GM18868 (cell line): ENCODE data around the gene DEFB131A.
"Not testable (repeated sequence)": the region's sequence is repeated elsewhere in the genome, so short reads cannot be mapped to it uniquely, and the experiment has no call there.

Source experiments
- ATAC-seq: cut with Tn5 transposase; IDR thresholded peaks from one replicate; pipeline ENCODE4 v1.9.1; 2021; ENCODE audit warnings: mild to moderate bottlenecking, moderate library complexity; ENCODE audit not compliant: unreplicated experiment

Gene DEFB131A

DNA sequence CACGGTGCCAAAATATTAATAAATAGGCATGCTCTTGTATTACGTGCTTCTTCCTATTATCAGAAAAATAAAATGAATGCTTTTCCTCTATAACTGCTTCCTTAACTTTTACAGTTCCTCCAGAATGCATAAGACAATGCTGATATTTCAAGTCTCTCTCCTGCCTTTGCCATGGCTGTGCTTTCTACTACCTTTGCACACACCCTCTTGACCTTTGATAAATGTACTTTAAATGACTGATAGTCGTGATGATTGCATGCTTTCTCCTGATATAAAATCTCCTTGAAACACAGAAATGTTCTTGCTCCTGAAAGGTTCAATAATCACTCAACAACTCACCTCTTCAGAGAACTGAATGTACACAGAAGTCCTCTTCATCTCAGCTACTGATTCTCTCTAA lies at the start of gene DEFB131A:
Gene DEFB131A, plus strand, starts transcription at position 301 of the 400 bp plus-strand sequence. CDS start 120 bp downstream, outside the sequence.
- ATAC-seq, result not testable (repeated sequence)

DNA sequence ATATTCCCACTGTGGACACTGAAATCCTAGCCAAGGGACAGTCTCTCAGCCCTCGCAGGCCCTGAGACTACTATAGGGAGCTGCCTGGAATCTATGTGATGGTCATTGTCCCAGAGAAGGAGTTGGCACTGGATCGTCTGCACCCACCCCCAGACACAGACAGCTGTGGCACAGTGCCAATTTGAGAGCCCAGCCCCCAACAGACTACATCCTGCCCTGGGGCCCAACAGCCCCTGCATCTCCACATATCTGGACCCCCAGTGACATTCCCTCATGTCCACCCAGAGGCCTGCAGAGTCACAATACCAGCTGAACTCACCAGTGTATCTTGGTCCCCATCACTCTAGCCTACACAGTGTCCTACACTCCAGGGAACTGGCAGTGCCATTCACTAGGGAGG lies 38.4 kb upstream of the DEFB131A start:
- not testable (repeated sequence) for ATAC-seq

DNA sequence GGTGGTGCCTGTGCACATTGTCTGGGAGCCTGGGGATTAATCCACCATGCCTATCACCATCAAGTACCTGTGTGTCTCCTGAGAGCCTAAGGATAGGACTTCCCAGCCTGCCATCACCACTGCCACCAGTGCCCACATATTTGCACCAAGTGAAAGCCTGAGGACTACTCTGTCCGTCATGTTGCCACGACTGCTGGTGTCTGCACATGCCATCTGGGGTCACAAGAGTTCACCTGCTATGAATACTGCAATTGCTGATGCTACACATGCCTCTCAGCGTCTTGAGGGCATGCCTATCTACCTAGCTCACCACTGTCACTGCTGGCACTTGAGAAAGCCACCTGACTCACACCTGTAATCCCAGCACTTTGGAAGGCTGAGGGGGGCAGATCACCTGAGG lies 37.7 kb upstream of the DEFB131A start:
- ATAC-seq, result not testable (repeated sequence)

DNA sequence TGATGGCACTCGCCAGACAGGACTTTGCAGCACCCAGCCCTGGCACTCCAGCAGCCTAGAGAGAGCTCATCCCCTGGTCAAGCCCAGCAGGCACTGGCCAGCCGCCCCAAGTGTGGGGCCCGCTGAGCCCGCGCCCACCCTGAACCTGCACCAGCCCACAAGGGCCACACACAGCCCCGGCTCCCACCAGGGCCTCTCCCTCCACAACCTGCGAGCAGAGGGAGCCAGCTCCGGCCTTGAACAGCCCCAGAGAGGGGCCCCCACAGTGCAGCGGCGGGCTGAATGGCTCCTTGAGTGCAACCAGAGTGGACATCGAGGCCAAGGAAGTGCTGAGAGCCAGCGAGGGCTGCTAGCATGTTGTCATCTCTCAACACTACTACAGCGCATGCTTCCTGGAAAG lies 34.4 kb upstream of the DEFB131A start:
- no peak for ATAC-seq

DNA sequence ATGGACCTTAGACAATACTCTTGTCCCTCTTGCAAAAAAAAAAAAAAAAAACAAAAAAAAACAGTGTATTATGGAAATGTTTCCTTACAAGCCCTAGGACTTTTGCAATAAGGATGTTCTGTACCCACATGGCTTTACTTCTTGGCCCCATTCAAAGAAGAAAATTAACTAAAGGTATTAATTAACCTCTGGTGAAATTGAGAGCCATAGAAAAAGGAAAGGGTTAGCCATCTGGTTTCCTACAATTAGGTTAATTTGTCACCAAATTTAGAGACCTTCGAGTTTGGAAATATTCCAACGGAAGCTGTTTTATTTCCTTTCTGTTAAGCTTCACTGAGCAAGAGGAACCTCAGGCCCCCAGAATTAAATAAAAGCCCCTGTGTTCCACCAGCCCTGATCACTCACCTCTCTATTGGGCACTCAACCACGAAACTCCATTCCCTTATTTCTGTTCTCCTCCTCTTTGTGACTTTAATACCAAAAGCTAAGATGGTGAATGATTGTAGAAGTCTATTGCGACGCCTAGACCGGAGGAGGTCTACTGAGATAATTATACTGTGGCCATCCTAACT lies 22.2 kb upstream of the DEFB131A start:
- not testable (repeated sequence) for ATAC-seq

- not testable (repeated sequence) for ATAC-seq
These were observed 18.3 kb upstream of the DEFB131A start for GRCh38 chr4:9425916-9426315.

DNA sequence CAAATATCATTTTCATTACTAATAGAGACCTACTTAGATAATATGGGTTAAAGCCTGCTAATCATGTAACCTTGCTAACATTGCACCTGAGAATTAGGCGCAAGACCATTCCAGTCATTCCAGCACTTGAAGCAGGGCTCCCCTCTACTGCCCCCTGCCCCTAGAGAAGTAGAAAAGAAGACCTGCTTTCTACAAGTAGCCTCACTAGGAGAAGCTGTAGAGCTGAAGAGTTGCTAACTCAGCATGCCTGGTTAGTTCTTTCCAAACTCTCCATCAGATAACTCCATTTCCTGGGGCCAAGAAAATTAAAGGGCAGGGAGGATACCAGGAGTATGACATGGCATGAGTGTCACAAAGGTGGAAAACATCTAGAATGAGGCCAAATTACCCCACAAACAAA lies 14.2 kb upstream of the DEFB131A start:
- not testable (repeated sequence) for ATAC-seq

DNA sequence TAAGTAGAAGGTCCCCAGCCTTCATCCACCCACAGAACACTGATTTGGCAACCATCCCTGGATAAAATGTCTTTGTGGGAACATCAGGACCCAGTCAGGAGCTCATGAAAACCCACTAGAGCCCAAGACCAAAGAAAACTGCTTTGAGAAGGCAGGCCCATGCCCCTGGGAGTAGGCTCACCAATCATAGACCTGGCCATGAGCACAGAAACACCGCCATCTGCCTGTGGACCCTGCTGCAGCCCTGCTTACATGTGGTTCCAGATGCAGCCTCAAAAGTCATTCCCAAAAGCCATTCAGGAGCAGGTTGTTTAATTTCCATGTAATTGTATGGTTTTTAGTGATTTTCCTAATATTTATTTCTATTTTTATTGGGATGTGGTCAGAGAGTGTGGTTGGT lies 10.9 kb upstream of the DEFB131A start:
- not testable (repeated sequence) for ATAC-seq

DNA sequence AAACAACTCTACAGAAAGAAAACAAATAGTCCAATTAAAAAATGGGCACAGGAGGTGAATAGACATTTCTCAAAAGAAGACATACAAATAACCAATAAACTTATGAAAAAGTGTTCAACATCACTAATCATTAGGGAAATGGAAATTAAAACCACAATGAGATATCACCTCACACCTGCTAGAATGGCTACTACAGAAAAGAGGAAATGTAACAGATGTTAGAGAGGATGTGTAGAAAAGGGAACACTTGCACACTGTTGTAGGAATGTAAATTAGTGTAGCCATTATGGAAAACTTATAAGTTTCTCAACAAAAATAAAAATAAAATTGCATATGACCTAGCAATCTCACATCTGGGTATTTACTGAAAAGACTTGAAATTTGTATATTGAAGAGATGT lies 7.5 kb upstream of the DEFB131A start:
- ATAC-seq, result not testable (repeated sequence)

DNA sequence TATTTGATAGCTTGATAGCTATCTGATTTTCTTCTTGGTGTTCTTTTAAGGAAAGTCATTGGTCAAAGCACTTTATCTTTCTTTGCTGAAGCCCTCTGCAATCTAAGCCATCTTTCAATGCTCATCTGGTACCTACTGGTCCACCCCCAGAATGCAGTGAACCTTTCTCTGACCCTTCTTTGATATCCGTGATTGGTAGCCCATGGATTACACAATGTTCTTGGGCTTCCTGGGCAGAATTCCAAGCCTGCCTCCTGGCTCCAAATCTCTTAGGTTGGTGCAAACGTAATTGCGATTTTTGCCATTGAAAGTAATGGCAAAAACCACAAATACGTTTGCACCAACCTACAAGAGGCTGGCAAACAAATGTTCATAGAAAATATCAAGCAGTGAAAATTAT lies 1.9 kb upstream of the DEFB131A start:
- not testable (repeated sequence) for ATAC-seq

DNA sequence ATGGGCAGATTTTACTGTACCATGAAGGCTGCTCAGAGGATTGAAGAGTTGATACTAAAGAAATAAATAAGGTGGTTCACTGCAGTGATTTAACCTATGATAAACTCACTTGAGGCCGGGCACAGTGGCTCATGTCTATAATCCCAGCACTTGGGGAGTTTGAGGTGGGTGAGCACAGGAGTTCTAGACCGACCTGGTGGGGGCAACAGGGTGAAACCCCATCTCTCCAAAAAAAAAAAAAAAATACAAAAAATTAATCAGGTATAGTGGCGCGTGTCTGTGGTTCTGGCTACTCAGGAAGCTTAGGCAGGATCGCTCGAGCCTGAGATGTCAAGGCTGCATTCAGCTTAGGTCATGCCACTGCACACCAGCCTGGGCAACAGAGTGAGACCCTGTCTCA lies 467 bp downstream of the DEFB131A start:
- ATAC-seq, result not testable (repeated sequence)

GRCh38 chr4:9452251-9452650 lies 8.0 kb downstream of the DEFB131A start:
- not testable (repeated sequence) for ATAC-seq

GRCh38 chr4:9454284-9454683 lies 10.1 kb downstream of the DEFB131A start:
- not testable (repeated sequence) for ATAC-seq

- ATAC-seq, result not testable (repeated sequence)
These were observed 10.8 kb downstream of the DEFB131A start for GRCh38 chr4:9455046-9455445.

GRCh38 chr4:9479466-9479865 lies 35.3 kb downstream of the DEFB131A start:
- not testable (repeated sequence) for ATAC-seq

- ATAC-seq, result not testable (repeated sequence)
These were observed 35.9 kb downstream of the DEFB131A start for GRCh38 chr4:9480066-9480465.

DNA sequence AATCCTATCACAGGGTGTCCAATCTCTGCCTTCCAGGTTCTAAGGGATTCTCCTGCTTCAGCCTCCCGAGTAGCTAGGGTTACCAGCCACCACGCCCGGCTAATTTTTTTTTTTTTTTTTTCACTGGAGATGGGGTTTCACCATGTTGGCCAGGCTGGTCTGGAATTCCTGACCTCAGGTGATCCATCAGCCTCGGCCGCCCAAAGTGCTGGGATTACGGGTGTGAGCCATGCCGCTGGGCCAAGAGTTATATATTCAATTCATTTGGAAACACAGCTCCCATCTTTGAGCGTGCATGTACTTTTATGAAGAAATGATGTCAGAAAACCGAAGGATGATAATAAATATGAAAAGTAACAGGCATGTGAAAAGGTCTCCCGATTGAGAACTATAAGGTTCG lies 38.7 kb downstream of the DEFB131A start:
- ATAC-seq, result not testable (repeated sequence)

DNA sequence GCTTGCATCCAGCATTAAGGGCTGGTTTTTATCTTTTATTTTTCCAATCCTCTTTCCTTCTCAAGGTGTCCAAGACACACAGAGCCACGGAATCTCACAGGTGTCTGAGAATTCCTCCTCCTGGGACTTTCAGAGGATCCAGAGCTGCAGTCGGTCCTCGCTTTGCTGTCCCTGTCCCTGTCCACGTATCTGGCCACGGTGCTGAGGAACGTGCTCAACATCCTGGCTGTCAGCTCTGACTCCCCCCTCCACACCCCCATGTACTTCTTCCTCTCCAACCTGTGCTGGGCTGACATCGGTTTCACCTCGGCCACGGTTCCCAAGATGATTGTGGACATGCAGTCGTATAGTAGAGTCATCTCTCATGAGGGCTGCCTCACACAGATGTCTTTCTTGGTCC lies 39.5 kb downstream of the DEFB131A start:
- not testable (repeated sequence) for ATAC-seq

DNA sequence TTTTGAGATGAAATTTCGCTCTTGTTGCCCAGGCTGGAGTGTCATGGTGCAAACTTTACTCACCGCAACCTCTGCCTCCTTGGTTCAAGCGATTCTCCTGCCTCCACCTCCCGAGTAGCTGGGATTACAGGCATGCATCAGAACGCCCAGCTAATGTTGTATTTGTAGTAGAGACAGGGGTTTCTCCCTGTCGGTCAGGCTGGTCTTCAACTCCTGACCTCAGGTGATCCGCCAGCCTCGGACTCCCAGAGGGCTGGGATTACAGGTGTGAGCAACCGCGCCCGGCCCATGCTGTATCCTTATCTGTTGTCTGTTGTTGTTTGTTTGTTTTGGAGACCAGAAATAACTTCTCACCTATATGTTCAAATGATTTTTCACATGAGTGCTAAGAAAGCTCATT lies 42.7 kb downstream of the DEFB131A start:
- not testable (repeated sequence) for ATAC-seq

GRCh38 chr4:9488796-9489195 lies 44.6 kb downstream of the DEFB131A start:
- ATAC-seq, result not testable (repeated sequence)

DNA sequence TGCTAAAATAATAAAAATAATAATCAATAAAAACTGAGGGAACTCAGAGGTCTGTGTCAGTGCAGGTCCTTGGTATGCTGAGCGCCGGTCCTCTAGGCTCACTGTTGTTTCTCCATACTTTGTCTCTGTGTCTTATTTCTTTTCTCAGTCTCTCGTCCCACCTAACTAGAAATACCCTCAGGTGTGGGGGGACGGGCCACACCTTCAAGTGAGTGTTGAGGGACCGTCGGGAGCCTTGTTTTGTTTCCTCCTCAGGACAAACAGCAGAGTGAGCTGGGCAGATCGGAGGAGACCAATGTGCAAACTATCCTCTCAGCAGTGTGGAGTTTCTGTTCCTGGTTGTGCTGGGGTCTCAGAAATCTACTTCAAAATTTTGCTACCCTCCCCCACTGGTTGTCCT lies 46.3 kb downstream of the DEFB131A start:
- ATAC-seq, result not testable (repeated sequence)

- not testable (repeated sequence) for ATAC-seq
These were observed 46.8 kb downstream of the DEFB131A start for GRCh38 chr4:9490986-9491385.

GRCh38 chr4:9493589-9493988 lies 49.4 kb downstream of the DEFB131A start:
- not testable (repeated sequence) for ATAC-seq
